HG03175 (cell line): ENCODE results near the gene NPW.
"Not testable (repeated sequence)": the region's sequence is repeated elsewhere in the genome, so short reads cannot be mapped to it uniquely, and the experiment has no call there.

Source experiments
- ATAC-seq: cut with Tn5 transposase; IDR thresholded peaks from one replicate; pipeline ENCODE4 v1.9.1; 2021; ENCODE audit warnings: mild to moderate bottlenecking, moderate library complexity; ENCODE audit not compliant: unreplicated experiment

NPW gene

DNA sequence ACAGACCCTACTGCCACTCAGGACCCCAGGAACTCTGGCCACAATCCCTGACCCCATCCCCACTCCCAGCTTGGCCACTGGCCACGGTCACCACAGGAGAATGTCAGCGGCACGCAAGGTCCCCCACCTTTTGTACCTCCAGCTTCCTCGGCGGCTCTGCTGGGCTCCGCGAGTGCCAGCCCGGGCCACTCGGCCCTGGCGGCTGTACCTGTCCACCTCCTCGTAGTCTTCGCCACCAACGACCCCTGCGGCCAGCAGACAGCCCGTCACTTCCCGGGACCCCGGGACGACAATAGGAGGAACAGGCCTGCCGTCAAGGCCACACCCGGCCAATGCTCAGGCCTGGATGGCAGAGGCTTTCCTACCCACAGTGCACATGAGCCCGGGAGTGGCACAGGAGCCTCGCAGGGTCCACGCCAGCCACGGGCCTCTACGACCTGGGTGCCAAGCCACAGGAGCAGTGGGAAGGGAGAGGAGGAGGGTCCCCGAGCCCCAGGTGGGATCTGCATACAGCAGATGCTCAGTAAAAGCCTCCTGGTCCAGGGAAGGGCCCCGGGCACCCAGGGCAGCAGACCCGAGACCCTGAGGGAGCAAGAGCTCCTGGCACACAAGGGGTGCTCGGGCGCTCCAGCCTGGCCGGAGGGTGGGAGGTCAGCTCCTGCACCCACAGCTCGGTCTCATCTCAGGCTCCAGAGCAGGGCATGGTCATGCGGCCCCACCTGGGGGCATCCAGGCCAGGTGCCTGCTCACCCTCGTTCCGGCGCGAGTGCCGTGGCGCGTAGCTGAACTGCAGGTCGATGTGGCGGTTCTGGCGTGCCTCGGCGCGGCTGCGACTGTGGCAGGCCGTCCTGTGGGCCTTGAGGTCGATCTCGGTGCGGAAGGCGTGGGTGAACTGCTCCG, 17.9 kb upstream of the NPW start:
- ATAC-seq, result no peak

DNA sequence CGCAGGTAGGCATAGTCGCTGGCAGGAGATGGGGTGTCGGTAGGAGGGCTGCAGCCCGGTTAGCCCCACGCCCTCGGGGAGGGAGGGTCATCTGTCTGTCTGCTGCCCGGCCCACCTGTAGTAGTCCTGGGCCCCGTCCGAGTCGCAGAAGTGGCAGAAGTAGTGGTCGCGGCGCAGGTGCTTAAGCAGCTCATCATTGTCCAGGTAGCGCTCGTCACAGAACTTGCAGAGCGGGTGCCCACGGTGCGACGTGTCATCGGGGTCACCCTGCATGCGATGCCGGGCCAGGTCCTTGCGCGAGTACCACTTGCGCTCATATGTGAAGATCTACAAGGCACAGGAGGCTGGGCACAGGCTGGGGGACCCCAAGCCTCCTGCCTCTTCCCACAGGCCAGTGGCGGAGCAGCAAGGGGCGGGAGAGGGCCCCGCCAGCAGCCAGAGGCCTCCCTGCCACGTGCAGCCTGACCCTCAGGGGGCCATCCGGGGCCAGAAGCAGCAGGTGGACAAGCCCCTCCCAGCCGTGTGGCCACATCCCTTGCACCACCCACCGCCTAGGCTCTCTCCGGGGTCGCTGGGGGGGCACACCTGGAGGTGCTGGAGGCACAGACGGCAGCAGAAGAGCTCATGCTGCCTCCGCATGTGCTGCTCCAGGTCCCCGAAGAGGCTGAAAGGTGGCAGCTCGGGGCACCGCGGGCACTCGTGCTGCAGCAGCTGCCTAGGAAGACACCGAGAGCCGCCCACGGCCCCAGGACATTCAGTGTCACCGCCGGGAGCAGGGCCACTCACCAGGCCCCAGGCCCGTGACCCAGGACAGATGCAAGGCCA, 17.0 kb upstream of the NPW start:
- no peak for ATAC-seq

DNA sequence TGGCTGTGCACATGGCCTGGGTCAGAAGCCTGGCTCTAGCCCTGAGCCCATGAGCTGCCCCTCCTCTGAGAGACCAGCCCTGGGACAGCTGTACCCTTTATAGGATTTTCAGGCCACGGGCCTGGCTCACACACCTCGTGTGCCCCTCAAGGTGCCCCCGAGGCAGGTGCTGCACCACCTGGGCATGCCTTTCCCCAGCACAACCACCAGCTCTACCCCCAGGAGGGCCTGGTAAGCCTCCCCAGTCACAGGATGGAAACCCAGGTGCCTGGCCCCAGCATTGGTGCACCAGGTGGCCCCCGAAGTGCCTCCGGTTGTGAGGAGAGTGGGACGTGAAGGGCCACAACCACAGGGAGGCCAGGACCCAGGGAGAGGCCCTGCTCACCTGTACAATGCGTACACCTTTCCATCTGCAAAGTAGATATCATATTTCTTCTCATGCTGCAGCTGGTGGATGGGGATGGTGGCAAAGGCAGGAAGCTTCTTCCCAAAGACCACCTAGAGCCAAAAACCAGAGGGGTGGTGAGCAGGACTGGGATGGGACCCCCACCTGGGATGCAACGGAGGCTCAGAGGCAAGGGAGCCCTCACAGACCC, 16.3 kb upstream of the NPW start:
- ATAC-seq, result no peak

DNA sequence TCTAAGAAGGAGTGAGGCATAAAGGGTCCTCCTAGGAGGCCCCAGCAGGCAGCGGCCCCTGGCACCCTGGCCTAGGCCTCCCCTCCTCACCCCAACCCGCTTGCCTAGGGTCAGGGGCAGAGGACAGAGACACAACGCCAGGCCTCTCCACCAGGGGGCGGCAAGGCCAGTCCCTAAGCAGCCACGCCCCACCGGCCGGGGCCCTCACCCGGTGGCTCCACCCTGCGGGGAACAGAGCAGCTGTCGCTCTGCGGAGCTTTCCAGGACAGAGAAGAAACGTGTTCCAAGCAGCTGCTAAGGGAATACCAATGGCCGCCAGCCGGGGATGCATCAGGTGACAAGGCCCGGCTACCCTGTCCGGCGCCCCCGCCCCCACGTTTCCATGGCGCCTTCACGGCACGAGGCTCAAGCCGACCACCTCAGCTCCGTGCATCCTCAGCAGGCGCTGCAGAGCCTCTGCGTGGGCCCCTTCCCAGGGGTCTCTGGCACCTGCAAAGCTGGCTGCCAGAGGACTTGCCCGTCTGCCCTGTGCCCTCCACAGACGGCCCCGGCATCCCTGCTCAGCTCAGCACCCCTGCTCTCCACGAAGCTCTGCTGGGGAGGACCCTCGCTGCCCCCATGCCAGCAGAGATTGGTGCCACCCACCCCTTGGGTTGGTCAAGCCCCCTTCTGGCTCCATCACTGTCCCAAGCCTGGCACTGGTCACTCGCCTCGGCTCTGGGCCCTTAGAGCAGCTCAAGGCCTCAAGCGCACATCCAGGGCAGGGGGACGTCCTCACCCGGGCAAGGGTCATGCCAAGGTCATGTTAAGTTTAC, 15.6 kb upstream of the NPW start:
- ATAC-seq, result peak; percentile 81

DNA sequence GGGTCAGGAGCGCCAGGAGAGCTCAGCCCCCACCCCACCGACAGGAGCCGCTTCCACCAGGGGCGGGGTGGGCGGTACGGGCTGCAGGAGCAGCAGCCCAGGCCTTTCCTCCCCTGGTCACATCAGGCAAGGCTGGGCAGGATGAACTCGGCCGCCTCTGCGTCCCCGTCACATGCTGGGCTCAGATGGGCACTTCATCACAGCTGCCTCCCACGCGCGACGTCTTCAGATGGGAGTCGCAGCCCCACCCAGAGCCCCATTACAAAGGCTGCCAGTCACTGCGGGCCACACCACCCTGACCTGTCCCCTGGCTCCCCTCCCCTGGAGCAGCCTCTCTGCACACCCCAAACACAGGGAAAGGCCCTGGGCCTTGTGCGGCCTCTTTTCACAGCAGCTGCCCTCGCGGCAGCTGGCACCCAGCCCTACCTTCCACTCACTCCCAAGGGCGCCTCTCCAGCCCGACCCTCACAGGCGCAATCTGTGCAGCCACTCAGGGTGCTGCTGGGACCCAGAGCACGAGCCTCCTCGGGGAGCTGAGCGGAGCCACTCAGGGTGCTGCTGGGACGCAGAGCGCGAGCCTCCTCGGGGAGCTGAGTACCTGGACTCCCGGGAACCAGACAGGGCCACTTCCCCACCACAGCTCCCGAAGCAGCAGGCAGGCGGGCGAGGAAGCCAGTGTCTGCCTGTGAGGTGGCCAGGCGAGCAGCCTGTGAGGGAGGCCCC, 14.6 kb upstream of the NPW start:
- no peak for ATAC-seq

DNA sequence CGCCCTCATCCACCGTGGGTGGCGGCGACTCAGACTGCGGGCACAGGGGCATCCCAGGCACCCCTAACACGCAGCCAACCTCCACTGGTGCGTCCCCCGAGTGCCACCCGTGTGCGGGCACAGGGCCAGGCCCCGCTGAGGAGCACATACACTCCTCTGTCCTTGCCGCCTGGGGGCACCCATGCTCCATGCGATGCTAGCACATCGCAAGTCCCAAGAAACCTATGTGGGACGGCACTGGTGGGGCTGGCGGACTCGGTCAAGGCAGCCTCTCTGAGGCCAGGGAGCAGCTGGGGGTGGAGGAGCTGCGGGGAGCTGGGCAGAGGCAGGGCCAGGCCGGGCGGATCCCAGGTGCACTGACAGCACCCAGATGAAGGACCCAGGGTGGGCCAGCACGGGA, 13.9 kb upstream of the NPW start:
- no peak for ATAC-seq

DNA sequence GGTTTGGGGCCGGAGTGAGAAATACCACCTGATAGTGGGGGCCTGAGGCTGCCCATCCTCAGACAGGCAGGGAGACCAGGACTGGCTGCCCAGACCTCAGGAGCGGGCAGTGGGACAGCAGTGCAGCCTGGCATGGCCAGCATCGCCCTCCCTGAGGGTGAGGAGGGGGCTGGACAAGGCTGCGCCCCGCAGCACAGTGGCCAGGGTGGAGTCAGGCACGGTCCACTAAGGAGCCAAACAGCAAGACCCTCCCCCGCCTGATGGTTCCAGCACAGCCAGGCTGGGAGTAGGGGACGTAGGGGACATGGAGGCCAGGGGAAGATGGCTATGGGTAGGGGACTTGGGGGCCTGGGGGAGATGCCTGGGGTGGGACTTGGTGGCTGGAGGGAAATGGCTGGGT, 13.3 kb upstream of the NPW start:
- no peak for ATAC-seq

DNA sequence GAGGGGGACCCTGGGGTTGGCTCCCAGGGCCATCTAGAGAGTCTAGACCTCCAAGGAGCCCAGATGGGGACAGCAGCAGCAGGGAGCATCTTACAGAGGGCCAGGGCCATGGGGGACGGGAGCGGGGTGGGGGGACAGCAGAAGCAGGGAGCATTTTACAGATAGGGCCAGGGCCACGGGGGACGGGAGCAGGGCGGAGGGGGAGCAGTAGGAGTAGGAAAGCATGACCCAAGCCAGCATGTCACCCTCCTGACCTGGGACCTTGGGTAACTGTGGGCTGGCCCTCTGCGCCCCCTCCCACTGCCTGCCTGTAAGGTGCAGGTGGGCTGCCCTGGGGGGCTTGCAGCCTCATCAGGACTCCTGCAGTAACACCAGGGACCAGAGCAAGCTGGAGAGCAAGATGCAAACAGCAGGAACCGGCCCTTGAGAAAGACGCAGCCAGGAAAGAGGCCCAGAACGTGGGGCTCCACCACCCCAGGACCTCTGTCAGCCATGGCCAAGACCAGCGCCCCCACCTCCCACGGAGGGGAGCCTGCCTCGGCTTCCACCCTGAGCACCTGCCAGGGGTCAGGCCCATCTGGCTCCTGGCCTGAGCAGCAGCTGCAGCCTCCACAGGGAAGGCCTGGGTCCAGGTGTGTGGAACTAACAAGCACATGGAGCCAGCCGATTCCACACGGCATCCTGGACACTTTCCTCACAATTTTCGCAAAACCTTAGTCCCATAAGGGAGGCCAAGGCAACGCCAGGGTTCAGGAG, 12.3 kb upstream of the NPW start:
- no peak for ATAC-seq

DNA sequence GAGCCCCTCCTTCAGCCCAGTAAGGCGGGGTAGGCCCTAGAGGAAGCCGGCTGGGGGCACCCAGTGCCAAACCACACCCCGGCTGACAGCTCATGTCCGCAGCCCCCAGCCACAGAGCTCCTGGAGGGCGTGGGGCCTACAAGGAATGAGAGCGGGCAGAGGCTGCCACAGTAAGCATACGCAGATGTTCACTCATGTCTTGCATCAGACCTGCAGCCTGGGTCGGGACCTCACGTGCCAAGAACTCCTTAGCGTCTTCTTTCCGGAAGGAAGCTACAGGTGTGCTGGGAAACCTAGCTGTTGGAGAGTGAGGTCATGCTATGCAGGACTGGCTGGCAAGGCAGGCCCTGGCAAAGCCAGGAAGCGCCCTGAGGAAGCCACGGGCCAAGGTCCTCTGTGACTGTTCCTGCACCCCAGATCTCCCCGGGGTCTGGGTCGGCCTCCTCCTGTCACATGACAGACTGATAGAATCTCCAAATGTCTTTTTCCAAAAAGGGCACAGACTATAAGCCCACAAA, 11.5 kb upstream of the NPW start:
- no peak for ATAC-seq

DNA sequence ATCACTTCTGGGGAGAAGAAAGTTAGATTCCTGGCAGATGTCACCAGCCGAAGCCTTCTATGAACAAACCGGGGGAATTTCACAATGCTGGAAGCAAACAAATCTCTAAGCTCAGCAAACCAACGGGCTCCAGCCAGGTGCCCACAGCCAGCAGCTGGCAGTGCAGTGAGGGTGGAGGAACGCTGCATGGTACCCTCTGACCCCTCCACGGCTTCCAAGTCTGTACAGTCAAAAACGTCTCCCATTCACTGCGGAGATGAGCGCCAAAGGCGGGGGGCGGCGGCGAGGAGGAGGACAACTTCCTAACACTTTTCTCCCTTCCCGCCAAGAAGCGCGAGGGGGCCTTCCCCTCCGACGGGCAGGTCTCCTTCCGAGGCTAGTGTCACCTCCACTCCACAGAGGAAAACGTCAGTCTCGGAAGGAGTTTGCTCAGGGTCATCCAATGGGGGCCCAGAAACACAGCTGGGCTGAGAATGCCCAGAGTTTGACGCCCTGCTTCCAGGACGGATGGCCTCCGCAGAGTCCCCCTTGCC, 10.9 kb upstream of the NPW start:
- ATAC-seq, result no peak

DNA sequence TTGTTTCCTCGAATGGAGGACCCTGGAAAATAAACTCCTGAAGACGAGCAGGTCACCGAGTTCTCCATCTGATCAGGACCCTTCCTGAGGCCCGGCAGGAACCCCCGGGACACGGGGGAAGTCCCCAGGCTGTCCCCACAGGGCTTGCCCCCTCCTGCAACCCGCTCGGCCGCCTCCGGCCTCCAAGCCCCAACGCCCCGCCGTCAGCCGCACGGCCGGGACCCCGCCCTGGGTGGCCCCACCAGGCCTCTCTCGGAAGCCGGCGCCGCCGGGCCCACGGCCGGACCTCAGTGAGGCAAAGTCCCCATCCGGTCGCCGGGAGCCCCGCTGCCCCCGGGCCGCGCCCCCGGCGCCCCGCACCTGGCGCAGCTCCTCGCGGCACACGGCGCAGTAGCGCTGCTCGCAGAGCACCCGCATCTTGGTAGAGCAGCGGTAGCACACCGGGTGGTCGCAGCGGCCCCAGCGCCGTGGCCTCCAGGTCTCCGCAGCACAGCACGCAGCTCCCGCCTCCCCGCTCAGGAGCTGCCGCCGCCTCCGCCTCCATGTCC, 10.3 kb upstream of the NPW start:
- peak; percentile 45 for ATAC-seq

DNA sequence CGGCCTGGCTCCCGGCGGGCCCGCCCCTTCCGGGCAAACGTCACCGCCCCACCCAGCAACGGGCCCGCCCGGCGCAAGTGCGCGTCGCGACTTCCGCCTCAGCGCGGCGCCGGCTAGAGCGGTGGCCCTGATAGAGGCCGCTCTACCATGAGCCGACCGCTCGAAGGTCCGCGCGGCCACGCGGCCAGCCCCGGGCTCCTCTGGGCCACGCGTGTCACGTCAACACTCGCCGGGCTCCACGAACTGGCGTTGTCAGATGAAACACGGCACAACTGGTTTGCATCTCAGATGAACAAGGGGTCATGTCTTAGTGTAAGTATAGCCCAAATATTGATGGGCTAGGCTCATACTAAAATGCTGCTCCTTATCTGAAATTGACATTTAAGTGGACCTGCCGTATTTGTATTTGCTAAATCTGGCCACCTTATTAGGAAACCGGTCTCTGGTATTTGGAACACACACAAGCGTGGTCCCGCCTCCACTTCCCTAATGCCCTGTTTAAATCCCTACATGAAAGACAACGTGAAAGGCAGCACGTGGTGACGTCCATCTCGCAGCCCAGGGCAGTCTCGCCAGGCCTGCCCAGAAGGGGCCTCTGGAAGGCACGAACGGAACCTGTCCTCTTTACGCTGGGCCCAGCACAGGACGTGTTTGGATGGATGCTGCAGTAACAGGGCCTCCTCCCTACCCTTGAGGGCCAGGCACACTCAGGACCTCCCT, 9.6 kb upstream of the NPW start, which contains the start of gene ZNF598:
Gene ZNF598 (minus strand): TSS at position 31 of the 720 bp plus-strand sequence.
- peak; percentile 85 for ATAC-seq

DNA sequence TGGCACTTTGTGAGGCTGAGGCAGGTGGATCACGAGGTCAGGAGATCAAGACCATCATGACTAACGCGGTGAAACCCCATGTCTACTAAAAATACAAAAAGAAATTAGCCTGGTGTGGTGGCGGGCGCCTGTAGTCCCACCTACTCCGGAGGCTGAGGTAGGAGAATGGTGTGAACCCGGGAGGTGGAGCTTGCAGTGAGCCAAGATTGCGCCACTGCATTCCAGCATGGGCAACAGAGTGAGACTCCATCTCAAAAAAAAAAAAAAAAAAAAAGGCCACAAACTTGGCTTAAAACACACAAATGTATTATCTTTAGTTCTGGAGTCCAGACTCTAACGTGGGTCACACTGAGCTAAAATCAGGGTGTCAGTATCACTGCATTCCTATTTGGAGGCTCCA, 7.9 kb upstream of the NPW start:
- ATAC-seq, result not testable (repeated sequence)

DNA sequence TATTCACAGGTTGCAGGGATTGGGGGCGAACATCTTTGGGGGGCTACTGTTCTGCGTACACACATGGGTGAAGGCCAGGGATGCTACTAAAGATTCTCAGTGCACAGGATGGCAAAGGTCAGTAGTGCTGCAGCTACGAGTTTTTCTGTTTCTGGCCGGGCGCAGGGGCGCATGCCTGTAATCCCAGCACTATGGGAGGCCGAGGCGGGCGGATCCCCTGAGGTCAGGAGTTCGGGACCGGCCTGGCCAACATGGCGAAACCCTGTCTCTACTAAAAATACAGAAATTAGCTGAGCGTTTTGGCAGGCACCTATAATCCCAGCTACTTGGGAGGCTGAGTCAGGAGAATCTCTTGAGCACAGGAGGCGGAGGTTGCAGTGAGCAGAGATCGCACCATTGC, 6.1 kb upstream of the NPW start:
- no peak for ATAC-seq

DNA sequence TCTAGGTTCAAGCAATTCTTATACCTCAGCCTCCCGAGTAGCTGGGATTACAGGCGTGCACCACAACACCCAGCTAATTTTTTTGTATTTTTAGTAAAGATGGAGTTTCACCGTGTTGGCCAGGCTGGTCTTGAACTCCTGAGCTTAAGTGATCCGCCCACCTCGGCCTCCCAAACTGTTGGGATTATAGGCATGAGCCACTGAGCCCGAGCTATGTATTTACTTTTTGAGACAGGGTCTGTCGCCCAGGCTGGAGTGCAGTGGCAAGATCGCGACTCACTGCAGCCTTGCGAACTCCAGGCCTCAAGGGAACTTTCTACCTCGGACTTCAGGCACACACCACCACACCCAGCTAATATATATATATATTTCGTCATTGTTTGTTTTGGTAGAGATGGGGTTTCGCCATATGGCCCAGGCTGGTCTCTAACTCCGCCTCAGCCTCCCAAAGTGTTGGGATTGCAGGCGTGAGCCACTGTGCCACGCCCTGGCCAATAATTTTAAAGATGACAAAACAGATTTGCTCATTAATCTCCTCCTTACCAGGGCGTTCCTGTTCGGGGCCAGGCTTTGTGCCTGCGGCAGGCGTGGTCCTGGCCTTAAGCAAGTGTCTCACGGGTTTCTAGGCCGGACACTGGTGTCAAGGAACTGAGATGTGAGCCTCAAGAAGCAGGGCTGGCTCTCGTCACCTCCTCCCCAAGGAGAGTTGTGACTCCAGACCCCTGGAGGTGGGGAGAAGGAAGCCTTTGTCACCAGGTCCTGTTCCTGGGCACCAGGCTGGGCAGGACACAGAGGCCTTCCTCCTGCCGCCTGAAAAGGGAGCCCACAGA, 4.3 kb upstream of the NPW start:
- ATAC-seq, result no peak

DNA sequence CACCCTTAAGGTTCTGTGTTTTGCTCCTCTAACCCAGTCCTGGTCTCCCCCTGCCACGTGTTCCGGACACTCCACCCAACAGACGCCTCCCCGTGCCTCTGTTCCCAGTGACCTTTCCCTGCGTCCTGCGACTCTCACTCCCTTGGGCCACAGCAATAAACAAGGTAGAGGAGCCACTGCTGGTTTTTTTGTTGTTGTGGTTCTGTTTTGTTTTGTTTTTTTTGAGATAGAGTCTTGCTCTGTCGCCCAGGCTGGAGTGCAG, 3.7 kb upstream of the NPW start:
- no peak for ATAC-seq

DNA sequence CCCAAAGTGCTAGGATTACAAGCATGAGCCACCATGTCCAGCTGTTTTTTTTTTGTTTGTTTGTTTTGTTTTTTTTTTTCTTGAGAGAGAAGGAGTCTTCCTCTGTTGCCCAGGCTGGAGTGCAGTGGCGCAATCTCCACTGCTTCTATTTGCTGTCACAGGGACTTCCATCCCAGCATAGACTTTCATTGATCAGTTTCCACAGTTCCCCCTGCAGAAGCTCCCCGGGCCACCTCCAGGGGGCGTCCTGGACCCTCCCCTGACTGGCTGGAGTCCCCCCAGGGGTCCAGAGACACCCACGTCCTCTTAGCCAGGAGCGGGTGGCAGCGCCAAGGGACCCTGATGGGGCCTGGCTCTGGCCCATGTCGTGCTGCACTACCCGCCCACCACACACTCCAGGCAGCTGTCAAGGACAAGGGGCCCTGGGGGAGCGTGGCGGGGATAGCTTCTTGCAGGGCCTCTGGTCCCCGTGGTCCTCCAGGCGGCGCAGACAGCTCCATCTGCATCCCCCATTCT, 3.1 kb upstream of the NPW start:
- ATAC-seq, result no peak
